ENCODE results near the gene IL4R. TPM values are rescaled to one million over a fixed set of nuclear protein-coding genes. Genes with fewer than 3 reads are reported as not detected.

Gene IL4R
- total RNA-seq, 1 donor from 2014 or later: 202 TPM

DNA sequence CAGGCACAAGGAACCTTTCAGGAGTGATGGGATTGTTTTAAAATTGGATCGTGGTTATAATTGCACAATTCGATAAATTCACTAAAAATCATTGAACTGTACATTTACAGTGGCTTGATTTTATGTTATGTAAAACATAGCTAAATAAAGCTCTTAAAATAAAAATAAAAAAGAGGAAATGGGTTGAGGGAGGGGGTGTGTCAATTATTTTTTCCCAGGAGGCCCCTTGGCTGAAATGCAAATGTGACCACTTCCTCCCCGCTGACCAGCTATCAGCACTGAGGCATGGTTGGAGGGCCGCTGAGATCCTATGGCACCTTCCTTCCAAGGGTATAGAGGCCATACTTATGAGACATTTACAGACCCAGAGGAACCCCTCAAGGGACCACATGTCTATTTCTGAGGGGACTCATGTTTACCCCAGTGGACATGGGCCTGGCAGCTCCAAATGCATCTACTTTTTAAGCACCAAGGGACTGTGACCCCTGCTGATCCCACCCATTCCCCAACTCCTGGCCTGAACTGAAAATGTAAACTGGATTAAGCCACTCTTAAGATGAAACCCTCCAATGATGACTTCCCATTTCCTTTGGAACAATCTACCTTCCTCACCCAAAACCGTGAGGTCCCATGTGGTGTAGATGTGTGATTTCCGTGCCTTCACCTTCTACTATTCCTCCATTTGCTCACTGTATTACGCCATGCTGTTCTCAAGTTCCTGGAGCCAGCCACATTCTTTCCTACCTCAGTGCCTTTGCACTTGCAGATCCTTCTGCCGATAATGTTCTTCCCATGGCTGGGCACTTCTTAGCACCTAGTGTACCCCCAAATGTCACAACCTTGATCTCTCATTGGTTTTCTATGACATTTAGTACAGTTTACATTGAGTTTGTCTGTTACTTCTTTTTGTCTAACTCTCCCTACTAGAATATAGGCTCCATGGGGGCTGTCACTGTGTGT, 85.4 kb downstream of the IL4R start:
- Mint-ChIP-seq H3K4me1 (peaks cover 73% of the 10 kb centered on the region), H3K36me3 (ENCODE audit: low read depth) (peaks cover 27% of the 10 kb centered on the region), H3K4me3 (peak overlapping the region; percentile 66), H3K27me3 (no peaks in the 10 kb centered on the region), H3K9me3 (peaks cover 13% of the 10 kb centered on the region), H3K27ac (peak overlapping the region; percentile 88)
- intact Hi-C loops (cut with micrococcal nuclease): loop anchor here (1.0 kb wide), 1 partner anchor 27 kb away; no protein-coding TSS in a partner anchor
- ChIA-PET POLR2A (interaction anchor here (0.9 to 13.6 kb wide), 8 partner anchors 8 to 167 kb away, joined by 3 to 1103 read pairs (median 11); no protein-coding TSS in a partner anchor), CTCF (interaction anchor here (0.9 to 1.6 kb wide), 5 partner anchors 8 to 51 kb away, joined by 3 to 11 read pairs (median 4); no protein-coding TSS in a partner anchor)
- TF ChIP-seq, protein P1, sequence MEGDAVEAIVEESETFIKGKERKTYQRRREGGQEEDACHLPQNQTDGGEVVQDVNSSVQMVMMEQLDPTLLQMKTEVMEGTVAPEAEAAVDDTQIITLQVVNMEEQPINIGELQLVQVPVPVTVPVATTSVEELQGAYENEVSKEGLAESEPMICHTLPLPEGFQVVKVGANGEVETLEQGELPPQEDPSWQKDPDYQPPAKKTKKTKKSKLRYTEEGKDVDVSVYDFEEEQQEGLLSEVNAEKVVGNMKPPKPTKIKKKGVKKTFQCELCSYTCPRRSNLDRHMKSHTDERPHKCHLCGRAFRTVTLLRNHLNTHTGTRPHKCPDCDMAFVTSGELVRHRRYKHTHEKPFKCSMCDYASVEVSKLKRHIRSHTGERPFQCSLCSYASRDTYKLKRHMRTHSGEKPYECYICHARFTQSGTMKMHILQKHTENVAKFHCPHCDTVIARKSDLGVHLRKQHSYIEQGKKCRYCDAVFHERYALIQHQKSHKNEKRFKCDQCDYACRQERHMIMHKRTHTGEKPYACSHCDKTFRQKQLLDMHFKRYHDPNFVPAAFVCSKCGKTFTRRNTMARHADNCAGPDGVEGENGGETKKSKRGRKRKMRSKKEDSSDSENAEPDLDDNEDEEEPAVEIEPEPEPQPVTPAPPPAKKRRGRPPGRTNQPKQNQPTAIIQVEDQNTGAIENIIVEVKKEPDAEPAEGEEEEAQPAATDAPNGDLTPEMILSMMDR (IDR thresholded peaks at IDR 0.05): no peak
- ATAC-seq (ENCODE audit: low read depth) (peak; percentile 23), DNase-seq (no peak)

DNA sequence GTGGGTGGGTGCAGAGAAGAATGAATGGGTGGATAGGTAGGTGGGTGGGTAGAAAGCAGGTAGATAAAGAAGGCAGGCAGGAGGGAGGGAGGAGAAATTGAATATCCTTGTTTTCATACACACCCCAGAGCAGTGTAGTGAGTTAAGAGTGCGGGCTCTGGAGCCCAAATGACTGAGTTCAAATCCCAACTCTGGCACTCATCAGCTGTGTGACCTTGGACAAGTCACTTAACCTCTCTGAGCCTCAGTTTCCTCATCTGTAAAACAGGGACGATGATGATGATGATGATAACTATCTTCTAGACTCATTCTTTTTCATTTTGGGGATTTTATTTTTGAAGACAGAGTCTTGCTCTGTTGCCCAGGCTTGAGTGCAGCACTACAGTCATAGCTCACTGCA, 86.2 kb downstream of the IL4R start:
- H3K36me3 Mint-ChIP-seq (ENCODE audit: low read depth): peaks cover 27% of the 10 kb centered on the region
- no peak for DNase-seq
- peak overlapping the region; percentile 66 for H3K4me3 Mint-ChIP-seq
- ChIA-PET CTCF (interaction anchor here (0.6 to 8.8 kb wide), 6 partner anchors 22 to 220 kb away, joined by 3 to 53 read pairs (median 4); no protein-coding TSS in a partner anchor), POLR2A (interaction anchor here (0.8 to 13.6 kb wide), 6 partner anchors 21 to 168 kb away, joined by 3 to 1103 read pairs (median 182); no protein-coding TSS in a partner anchor)
- no peaks in the 10 kb centered on the region for H3K27me3 Mint-ChIP-seq
- intact Hi-C loops (cut with micrococcal nuclease): loop anchor here (1.0 kb wide), 1 partner anchor 26 kb away; no protein-coding TSS in a partner anchor
- H3K9me3 Mint-ChIP-seq: peaks cover 5% of the 10 kb centered on the region
- no peak for ATAC-seq (ENCODE audit: low read depth)
- peak overlapping the region; percentile 88 for H3K27ac Mint-ChIP-seq
- peaks cover 72% of the 10 kb centered on the region for H3K4me1 Mint-ChIP-seq
- TF ChIP-seq, protein P1 (IDR thresholded peaks at IDR 0.05): no peak

DNA sequence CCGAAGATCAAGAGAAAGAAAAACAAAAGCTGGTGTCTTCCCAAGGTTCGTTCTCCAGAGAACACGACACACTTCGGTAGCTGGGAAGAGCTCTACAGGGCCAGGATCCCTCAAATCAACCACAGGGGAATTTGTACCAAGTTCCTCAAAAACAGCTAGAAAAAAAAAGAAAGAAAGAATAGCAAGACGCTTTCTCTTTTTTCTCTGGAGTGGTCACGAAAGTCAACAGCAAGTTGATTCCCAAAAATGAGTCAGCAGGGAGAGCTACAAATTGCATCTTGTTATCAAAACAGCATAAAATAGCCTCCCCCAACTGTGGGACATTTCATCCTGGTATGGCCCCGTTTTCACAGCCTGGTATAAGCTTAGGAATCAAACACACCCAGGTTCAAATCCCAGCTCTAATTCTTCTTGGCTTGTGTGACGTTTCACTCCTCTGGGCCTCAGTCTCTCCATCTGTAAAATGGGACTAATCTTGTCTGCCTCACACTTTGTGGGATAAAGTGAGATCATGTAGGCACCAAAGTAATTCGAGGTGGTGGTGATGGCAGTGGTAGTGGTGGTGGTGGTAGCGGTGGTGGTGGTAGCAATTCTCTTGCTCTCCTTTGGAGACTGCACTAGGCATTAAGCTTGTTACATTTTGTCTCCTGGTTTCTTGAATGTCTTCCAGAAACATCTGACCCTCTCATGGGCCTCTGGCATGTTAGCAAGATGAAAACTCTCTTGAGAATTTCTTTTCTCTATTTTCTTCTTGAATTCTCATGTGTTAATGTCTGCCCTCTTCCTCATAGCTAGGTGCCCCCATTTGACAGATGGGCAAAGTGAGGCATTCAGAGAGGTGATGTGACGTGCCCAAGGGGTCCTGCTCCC, 87.2 kb downstream of the IL4R start:
- peaks cover under 1% of the 10 kb centered on the region for H3K9me3 Mint-ChIP-seq
- ChIA-PET CTCF (interaction anchor here (0.6 to 8.8 kb wide), 10 partner anchors 23 to 221 kb away, joined by 3 to 53 read pairs (median 3); no protein-coding TSS in a partner anchor), POLR2A (interaction anchor here (0.6 to 13.6 kb wide), 13 partner anchors 22 to 229 kb away, joined by 3 to 1103 read pairs (median 5); no protein-coding TSS in a partner anchor)
- intact Hi-C loops (cut with micrococcal nuclease): no loop called here
- peak overlapping the region; percentile 96 for H3K27ac Mint-ChIP-seq
- TF ChIP-seq, protein P1 (IDR thresholded peaks at IDR 0.05): no peak
- H3K36me3 Mint-ChIP-seq (ENCODE audit: low read depth): peaks cover 31% of the 10 kb centered on the region
- peaks cover 81% of the 10 kb centered on the region for H3K4me1 Mint-ChIP-seq
- DNase-seq: no peak
- no peaks in the 10 kb centered on the region for H3K27me3 Mint-ChIP-seq
- peak overlapping the region; percentile 99 for H3K4me3 Mint-ChIP-seq
- ATAC-seq (ENCODE audit: low read depth): no peak

DNA sequence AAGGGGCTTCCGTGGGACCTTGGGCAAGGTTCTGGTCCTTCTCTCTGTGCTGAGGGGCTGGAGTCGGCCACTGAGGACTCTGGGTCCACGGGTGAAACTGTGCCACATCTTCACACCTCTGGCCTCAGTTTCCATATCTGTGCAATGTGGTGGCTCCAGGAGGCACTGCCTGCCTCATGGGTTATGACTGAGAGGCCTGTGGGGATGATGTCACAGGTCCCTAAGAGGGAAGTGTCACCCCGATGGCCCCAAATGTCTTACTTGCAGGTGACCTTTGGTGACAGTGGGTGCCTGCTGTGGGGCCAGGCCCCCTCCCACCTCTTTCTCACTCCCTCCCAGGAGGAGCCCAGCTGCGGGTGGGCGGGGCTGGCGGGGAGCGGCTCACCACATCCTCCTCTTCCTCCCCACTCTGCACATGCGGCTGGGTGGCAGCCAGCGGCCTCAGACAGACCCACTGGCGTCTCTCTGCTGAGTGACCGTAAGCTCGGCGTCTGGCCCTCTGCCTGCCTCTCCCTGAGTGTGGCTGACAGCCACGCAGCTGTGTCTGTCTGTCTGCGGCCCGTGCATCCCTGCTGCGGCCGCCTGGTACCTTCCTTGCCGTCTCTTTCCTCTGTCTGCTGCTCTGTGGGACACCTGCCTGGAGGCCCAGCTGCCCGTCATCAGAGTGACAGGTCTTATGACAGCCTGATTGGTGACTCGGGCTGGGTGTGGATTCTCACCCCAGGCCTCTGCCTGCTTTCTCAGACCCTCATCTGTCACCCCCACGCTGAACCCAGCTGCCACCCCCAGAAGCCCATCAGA, 88.2 kb downstream of the IL4R start, which contains the start of gene IL21R:
IL21R (plus strand) TSS at position 407 of the 801 bp plus-strand sequence. CDS start 27,898 bp downstream, outside the sequence.
- H3K36me3 Mint-ChIP-seq (ENCODE audit: low read depth): peaks cover 41% of the 10 kb centered on the region
- ChIA-PET CTCF (interaction anchor here (0.7 to 8.8 kb wide), 6 partner anchors 21 to 202 kb away, joined by 3 to 53 read pairs (median 4); no protein-coding TSS in a partner anchor), POLR2A (interaction anchor here (0.6 to 13.6 kb wide), 12 partner anchors 23 to 245 kb away, joined by 3 to 1103 read pairs (median 5); partner anchors contain the start of gene KDM8)
- peak within 1 kb of the TSS; percentile 99 for H3K4me3 Mint-ChIP-seq
- ATAC-seq (ENCODE audit: low read depth) (peak; percentile 53), DNase-seq (peak; percentile 76)
- intact Hi-C loops (cut with micrococcal nuclease): loop anchor here (1.0 to 2.0 kb wide), 2 partner anchors 35 to 83 kb away; no protein-coding TSS in a partner anchor
- TF ChIP-seq, protein P1 (IDR thresholded peaks at IDR 0.05): no peak
- H3K4me1 Mint-ChIP-seq: peaks cover 88% of the 10 kb centered on the region
- H3K9me3 Mint-ChIP-seq: no peaks in the 10 kb centered on the region
- H3K27ac Mint-ChIP-seq: peak within 1 kb of the TSS; percentile 96
- H3K27me3 Mint-ChIP-seq: no peaks in the 10 kb centered on the region

All from activated B cell treated with CpG ODN at 0.5 μM for 24 hours (primary cell).